ENCODE results near the gene ERC2.
"Not testable (repeated sequence)": the region's sequence is repeated elsewhere in the genome, so short reads cannot be mapped to it uniquely, and the experiment has no call there.

The ERC2 gene

DNA sequence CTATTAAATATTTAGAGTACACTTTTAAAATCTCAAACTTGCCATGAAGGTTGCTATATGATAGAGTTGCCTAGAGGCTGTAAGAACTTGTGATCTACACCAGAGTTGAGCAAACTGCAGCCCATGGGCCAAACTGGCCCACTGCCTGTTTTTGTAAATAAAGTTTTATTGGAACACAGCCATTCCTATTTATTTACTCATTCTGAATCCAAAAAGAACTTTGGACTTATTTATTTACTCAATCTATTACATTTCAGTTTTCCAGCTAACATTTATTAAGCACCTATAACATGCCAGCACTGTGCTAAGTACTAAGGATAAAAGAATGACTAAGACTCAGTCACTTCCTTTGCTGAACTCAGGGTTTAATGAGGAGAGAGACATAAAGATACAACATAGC lies 403.6 kb downstream of the ERC2 start:
- DNase-seq (ENCODE audit: low read depth), result no peak

DNA sequence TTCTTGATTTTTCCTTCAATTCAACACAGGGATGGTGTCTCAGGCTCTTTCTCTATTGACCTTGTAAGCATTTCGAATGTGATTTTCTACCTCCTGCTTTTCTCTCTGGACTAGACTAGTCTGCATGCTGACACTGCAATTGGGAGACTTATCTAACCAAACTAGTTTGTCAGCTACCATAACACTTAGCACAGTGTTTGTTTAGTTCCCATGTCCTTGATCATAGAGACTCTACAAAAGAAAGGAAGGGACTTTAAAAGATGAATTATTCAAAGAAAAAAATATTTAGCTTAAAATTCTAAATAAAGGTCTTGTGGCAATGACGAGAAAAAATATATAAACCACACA lies 407.0 kb downstream of the ERC2 start:
- DNase-seq (ENCODE audit: low read depth), result no peak

DNA sequence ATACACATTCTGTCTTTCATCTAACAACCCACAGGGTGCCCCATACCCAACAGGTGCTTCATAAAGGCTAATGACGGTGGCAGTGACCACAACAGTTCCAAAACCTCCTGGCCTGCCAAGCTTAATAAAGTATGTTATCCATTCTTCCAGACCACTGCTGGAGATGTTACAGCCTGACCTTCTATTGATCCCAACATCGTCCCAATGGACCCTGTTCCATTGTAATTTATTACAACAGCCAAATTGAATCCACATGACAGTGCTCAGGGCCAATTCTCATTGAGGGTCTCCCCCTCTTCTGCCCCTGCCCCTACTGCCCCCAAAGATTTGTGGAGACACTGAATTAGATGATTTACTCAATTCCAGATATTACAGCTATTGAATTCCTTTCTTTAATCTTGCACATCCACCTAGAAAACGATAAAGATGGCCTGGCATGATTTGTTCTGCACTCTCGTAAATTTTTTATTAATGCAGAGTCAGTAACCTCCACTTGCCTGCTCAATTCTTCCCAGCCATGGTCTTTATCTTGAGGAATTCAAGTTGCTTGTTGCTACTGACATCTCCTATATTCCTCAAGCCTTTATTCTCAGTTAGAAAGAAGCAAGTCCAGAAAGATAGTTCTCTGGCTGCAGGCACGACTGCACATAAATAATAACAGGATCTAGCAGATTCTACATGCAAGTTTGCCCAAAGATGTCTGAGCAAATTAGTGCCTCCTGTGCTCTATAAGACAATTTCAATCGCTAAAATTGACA lies 407.6 kb downstream of the ERC2 start:
- no peak for DNase-seq (ENCODE audit: low read depth)

DNA sequence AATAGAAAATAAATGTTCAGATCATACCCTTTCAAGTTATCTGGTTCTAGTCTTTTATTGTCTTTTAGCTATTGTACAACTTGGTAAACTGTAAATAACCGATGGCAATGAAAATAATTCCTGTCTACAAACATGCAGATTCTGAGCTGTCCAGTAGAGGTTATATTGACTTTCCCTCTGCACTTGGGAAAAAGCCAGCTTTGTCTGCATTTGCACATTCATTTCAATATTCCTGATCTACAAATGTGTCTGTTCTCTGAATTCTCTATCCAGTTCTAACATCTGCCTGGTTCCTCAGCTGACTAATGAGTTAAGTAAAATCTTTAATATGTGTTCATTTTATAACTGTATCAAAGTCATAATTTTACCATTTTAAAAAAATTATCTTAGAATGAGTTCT lies 408.5 kb downstream of the ERC2 start:
- no peak for DNase-seq (ENCODE audit: low read depth)

DNA sequence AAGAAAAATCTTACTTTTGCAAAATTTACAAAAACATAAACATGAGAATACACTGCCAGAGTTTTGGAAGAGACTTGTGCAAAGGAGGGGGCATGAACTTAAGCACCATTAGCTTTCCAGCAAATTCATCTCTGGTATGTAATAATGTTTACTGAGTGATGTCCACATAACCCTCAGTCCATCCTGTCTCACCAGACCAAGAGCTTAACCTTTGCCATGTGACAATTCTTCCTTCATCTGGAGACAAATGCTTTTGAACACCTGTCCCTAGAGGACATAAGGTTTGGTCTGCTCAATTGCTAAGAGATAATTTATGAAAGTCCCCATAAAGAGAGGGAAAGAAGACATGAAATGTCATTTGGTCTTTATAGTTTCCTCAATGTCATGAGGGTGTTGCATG lies 412.3 kb downstream of the ERC2 start:
- DNase-seq (ENCODE audit: low read depth), result no peak

DNA sequence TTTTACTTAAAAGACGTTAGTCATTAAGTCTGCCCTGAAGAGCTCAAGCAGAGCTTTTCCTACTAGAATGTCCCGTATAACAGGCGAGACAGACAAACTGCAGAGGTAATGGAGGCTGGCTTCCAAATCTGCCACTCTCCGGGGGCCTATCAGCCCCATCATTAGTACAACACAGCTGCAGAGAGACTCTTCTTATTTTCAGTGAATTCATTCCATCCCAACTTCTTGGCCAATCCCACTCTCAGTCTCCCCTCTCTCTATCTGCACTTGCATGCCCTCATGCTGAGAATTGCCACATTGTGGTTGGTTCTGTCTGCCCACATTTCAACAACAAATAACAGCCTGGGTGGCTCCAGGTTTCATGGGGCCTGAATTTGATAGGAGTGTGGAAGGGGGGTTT lies 412.7 kb downstream of the ERC2 start:
- no peak for DNase-seq (ENCODE audit: low read depth)

- DNase-seq (ENCODE audit: low read depth), result no peak
Measured at GRCh38 chr3:56054844-56055243, 413.4 kb downstream of the ERC2 start.

GRCh38 chr3:56053727-56054126 lies 414.5 kb downstream of the ERC2 start:
- no peak for DNase-seq (ENCODE audit: low read depth)

DNA sequence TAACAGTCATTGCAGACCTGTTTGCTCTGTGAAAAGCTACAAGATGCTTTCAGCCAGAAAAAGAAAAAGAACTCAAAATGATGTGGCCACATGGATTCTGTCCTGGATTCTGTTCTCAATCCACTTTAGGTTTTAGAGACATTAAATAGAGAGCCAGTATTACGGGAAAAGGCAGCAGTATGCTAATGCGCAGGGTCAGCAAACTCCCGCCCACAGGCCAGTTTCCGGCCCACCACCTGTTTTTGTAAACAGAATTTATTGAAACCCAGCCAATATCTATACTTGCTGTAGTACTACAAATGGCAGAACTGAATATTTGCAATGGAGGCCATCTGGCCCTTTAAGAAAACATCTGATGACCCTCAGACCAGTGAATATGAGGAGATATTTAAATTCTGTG lies 416.1 kb downstream of the ERC2 start:
- no peak for DNase-seq (ENCODE audit: low read depth)

DNA sequence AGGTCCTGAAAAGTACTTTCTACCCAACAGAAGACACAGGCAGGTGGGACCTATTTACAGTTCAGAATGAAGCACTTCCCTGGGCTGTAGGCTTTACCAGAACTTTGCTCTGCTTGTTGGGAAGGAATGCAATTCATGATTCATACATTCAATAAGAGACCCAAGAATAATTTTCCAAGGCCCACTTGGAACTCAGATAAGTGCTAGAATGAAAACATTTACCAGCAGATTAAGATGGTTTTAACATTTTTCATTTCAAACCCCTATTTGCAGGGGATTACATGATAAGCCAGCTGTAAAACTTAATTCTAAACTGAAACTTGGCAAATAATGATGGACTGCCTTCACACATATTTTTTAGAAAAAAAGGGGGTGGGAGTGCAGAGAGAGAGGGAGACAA lies 417.2 kb downstream of the ERC2 start:
- DNase-seq (ENCODE audit: low read depth), result no peak

DNA sequence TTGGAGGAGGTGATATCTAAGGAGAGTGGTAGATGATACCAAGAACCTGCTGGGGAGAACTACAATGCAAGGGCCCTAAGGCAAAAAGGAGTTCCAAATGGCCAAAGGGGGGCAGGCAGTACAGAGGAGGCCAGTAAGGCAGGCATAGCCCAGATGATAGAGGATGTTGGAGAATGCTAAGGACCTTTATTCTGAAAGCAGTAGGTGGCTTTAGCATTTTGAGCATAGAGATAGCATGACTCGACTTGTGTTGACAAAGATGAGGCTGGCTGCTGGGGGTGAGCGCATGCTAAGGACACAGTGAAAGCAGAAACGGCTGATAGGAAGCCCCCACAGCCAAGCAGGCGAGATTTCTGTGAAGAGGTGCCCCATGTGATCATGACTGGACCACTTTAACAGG lies 419.3 kb downstream of the ERC2 start:
- DNase-seq (ENCODE audit: low read depth), result no peak

GRCh38 chr3:56048331-56048730 lies 419.9 kb downstream of the ERC2 start:
- no peak for DNase-seq (ENCODE audit: low read depth)

- DNase-seq (ENCODE audit: low read depth), result peak; percentile 54
Measured at GRCh38 chr3:56042326-56042951, 425.8 kb downstream of the ERC2 start.

- no peak for DNase-seq (ENCODE audit: low read depth)
Measured at GRCh38 chr3:56025326-56025725, 442.9 kb downstream of the ERC2 start.

GRCh38 chr3:56023546-56023945 lies 444.7 kb downstream of the ERC2 start:
- DNase-seq (ENCODE audit: low read depth), result no peak

DNA sequence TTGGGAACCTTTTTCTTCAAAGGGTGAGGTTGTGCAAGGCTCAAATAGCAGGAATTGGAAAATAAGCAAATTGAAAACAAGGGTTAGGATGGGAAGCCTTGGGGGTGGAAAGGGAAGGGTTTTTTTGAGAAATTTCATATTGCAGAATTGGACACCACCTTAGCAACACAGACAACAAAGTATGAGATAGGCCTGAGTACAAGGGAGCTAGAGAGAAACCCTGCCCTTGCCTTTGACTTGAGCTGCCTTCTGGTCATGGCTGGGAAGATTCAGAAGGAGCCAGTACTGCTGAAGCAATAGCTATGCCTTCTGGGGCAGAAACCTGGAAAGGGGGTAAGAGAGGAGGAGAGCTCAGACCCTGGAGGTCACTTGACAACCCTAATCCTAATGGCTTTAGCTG lies 445.6 kb downstream of the ERC2 start:
- DNase-seq (ENCODE audit: low read depth), result no peak

- DNase-seq (ENCODE audit: low read depth), result no peak
Measured at GRCh38 chr3:56019490-56020146, 448.6 kb downstream of the ERC2 start.

DNA sequence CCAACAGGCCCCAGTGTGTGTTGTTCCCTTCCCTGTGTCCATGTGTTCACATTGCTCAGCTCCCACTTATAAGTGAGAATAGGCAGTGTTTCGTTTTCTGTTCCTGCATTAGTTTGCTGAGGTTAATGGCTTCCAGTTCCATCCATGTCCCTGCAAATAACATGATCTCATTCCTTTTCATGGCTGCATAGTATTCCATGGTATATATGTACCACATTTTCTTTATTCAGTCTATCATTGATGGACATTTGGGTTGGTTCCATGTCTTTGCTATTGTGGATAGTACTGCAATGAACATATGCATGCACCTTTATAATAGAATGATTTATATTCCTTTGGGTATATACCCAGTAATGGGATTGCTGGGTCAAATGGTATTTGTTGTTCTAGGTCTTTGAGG lies 452.9 kb downstream of the ERC2 start:
- not testable (repeated sequence) for DNase-seq (ENCODE audit: low read depth)

DNA sequence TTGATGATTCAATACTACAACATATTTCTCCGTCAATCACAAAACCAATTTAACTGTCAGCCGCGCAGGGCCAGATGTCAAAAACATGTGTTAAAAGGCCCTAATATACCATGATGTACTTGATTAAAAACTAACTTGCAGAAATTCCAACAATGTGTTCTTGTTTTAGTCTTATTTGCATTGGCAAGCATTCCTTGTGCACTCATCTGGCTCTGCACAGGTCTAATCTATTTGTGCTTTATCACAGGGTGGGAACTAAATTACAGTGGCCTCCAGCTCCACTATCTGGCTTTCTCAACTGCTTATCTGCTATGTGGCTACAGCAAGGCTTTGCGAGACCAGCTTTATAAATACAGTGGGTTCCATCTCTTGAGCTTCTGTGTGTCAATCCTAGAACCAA lies 455.5 kb downstream of the ERC2 start:
- DNase-seq (ENCODE audit: low read depth), result no peak

- DNase-seq (ENCODE audit: low read depth), result no peak
Measured at GRCh38 chr3:56005196-56005805, 463.0 kb downstream of the ERC2 start.

- DNase-seq (ENCODE audit: low read depth), result peak; percentile 16
Measured at GRCh38 chr3:56003129-56003528, 465.1 kb downstream of the ERC2 start.

- no peak for DNase-seq (ENCODE audit: low read depth)
Measured at GRCh38 chr3:56001991-56002390, 466.3 kb downstream of the ERC2 start.

- DNase-seq (ENCODE audit: low read depth), result no peak
Measured at GRCh38 chr3:56001537-56001936, 466.7 kb downstream of the ERC2 start.
